KOPT-K1 (cell line): Measurements from ENCODE around the gene RHO.

Experiments used
- H3K27ac ChIP-seq: fragments of 200-600 bp; sonication (generic); 2 replicates; pipeline ENCODE4 v1.5.1; 2016; ENCODE audit warnings: antibody characterized with exemption, mild to moderate bottlenecking, low read depth, low read length; ENCODE audit not compliant: poor library complexity, severe bottlenecking
- H3K36me3 ChIP-seq: fragments of 200-600 bp; sonication (generic); 2 replicates; pipeline ENCODE4 v1.5.1; 2017; ENCODE audit warnings: antibody characterized with exemption, mild to moderate bottlenecking, low read length, moderate library complexity; ENCODE audit not compliant: insufficient read depth
- H3K9me3 ChIP-seq: fragments of 200-600 bp; sonication (generic); 2 replicates; pipeline ENCODE4 v1.5.1; 2017; ENCODE audit warnings: antibody characterized with exemption, low read length, mild to moderate bottlenecking; ENCODE audit not compliant: insufficient read depth, poor library complexity, severe bottlenecking

Gene RHO

GRCh38 chr3:129577366-129577765 lies 48.9 kb downstream of the RHO start:
- Histone ChIP-seq H3K27ac (peak overlapping the region; percentile 80), H3K9me3 (no peaks in the 10 kb centered on the region), H3K36me3 (no peaks in the 10 kb centered on the region)

- Histone ChIP-seq H3K36me3 (no peaks in the 10 kb centered on the region), H3K9me3 (no peaks in the 10 kb centered on the region), H3K27ac (peak overlapping the region; percentile 80)
Observed at GRCh38 chr3:129577925-129578786, 49.7 kb downstream of the RHO start.

- Histone ChIP-seq H3K27ac (no peak overlapping the region), H3K36me3 (no peaks in the 10 kb centered on the region), H3K9me3 (no peaks in the 10 kb centered on the region)
Observed at GRCh38 chr3:129579991-129580390, 51.6 kb downstream of the RHO start.

GRCh38 chr3:129581623-129582022 lies 53.2 kb downstream of the RHO start:
- no peaks in the 10 kb centered on the region for H3K36me3 ChIP-seq
- H3K9me3 ChIP-seq = no peaks in the 10 kb centered on the region
- H3K27ac ChIP-seq = no peak overlapping the region

- no peaks in the 10 kb centered on the region for H3K9me3 ChIP-seq
- H3K36me3 ChIP-seq = no peaks in the 10 kb centered on the region
- H3K27ac ChIP-seq = no peak overlapping the region
Observed at GRCh38 chr3:129582799-129583198, 54.4 kb downstream of the RHO start.

GRCh38 chr3:129583289-129583688 lies 54.9 kb downstream of the RHO start:
- H3K36me3 ChIP-seq = no peaks in the 10 kb centered on the region
- no peak overlapping the region for H3K27ac ChIP-seq
- no peaks in the 10 kb centered on the region for H3K9me3 ChIP-seq

- Histone ChIP-seq H3K27ac (no peak overlapping the region), H3K36me3 (no peaks in the 10 kb centered on the region), H3K9me3 (no peaks in the 10 kb centered on the region)
Observed at GRCh38 chr3:129584631-129585030, 56.2 kb downstream of the RHO start.
